K562 (cell line): ENCODE results near the gene CSF1. TPM values are rescaled to one million over a fixed set of nuclear protein-coding genes. Genes with fewer than 3 reads are reported as not detected.
A peak's percentile ranks its signal among the peaks of the same experiment; 100 is the strongest.

Experiments
- ATAC-seq: fragments of 200-7000 bp; cut with Tn5 transposase; 3 replicates; pipeline ENCODE4 v1.9.1; 2020; ENCODE audit warnings: moderate library complexity
- BruUV-seq: library from RNA; stranded (reverse); fragments of 400-500 nt; replicated peaks from 2 replicates; lab custom pipeline; 2021; lab: Mats Ljungman, UMichigan
- CTCF ChIA-PET: fragments of 300-600 bp; formaldehyde crosslinking; extraction: SDS; loops from one replicate; lab custom pipeline; 2021; ENCODE audit warnings: low intra/inter-chr PET ratio; lab: Yijun Ruan, JAX
- POLR2A ChIA-PET: fragments of 300-600, 350-650 bp; sonication (Branson Sonifier 250); formaldehyde crosslinking; extraction: SDS; loops from one replicate; lab custom pipeline; 2021; ENCODE audit warnings: antibody characterized with exemption, inconsistent platforms; lab: Yijun Ruan, JAX
- DNase-seq, 4 experiments: peaks; one replicate each; pipeline versions ENCODE4 v3.0.0 to v3.0.0-alpha.2; 2011 to 2018; ENCODE audit warnings: low spot score in 3 of 4, mixed read lengths in 3 of 4; ENCODE audit errors: extremely low read depth in 1 of 4
- FAIRE-seq: peaks from 2 replicates; lab custom pipeline; 2011; peaks lifted over from hg19 to GRCh38; lab: Jason Lieb, UNC
- H2AFZ ChIP-seq: 2 replicates; pipeline ENCODE4 v1.6.0; 2011; ENCODE audit warnings: low read depth, low read length, control low read depth, inconsistent platforms
- H3K27ac ChIP-seq: fragments of 200-600 bp; 3 replicates; pipeline ENCODE4 v1.8.0; 2011; ENCODE audit warnings: low read depth, mild to moderate bottlenecking, control low read depth, inconsistent platforms, low read length, moderate library complexity, mixed read lengths; ENCODE audit errors: extremely low read depth
- H3K27me3 ChIP-seq, 2 experiments: fragments of 300-600 bp in 1 of 2; 2 replicates in 1 of 2; 3 replicates in 1 of 2; pipeline versions ENCODE4 v1.6.0 to v1.8.0; 2011; ENCODE audit warnings: inconsistent platforms in 2 of 2, low read length in 2 of 2, mild to moderate bottlenecking in 1 of 2, mixed read lengths in 1 of 2, moderate library complexity in 1 of 2; ENCODE audit not compliant: control insufficient read depth in 2 of 2, insufficient read depth in 2 of 2
- H3K36me3 ChIP-seq: fragments of 300-600 bp; 3 replicates; pipeline ENCODE4 v1.8.0; 2011; ENCODE audit warnings: mild to moderate bottlenecking, low read length, inconsistent platforms; ENCODE audit not compliant: control insufficient read depth, insufficient read depth
- H3K4me1 ChIP-seq, 2 experiments: fragments of 200-600 bp in 1 of 2; replicated peaks in 1 of 2; 2 replicates in 1 of 2; 3 replicates in 1 of 2; pipeline versions ENCODE4 v1.5.1 to v1.8.0; 2011; ENCODE audit warnings: inconsistent platforms in 2 of 2, low read length in 2 of 2, mild to moderate bottlenecking in 1 of 2, mixed read lengths in 1 of 2, moderate library complexity in 1 of 2; ENCODE audit not compliant: control insufficient read depth in 2 of 2, insufficient read depth in 2 of 2
- H3K4me2 ChIP-seq: 2 replicates; pipeline ENCODE4 v1.6.1; 2011; ENCODE audit warnings: low read length, control low read depth, inconsistent platforms, mixed read lengths; ENCODE audit not compliant: insufficient read depth
- H3K4me3 ChIP-seq: fragments of 200-600 bp; sonication (generic), shearing (Covaris generic); 2 replicates; pipeline ENCODE4 v1.5.1; 2016; ENCODE audit warnings: control low read depth, inconsistent platforms
- H3K79me2 ChIP-seq: fragments of 200-600 bp; 3 replicates; pipeline ENCODE4 v1.8.0; 2011; ENCODE audit warnings: low read length, inconsistent platforms; ENCODE audit not compliant: control insufficient read depth, insufficient read depth
- H3K9ac ChIP-seq, 2 experiments: 2 replicates each; pipeline versions ENCODE4 v1.6.0 to v1.6.1; 2011; ENCODE audit warnings: low read depth in 2 of 2, low read length in 2 of 2, control low read depth in 1 of 2, inconsistent platforms in 1 of 2, mild to moderate bottlenecking in 1 of 2, mixed read lengths in 1 of 2; ENCODE audit not compliant: insufficient read depth in 1 of 2
- H3K9me1 ChIP-seq: one replicate; pipeline ENCODE4 v1.6.0; 2011; ENCODE audit warnings: inconsistent platforms, mild to moderate bottlenecking, low read length, moderate library complexity; ENCODE audit not compliant: control insufficient read depth, insufficient read depth
- H3K9me3 ChIP-seq: replicated peaks from 2 replicates; pipeline ENCODE4 v1.5.1; 2011; ENCODE audit warnings: low read depth, low read length, inconsistent platforms; ENCODE audit not compliant: control insufficient read depth, insufficient read depth
- H4K20me1 ChIP-seq: replicated peaks from 2 replicates; pipeline ENCODE4 v1.6.1; 2011; ENCODE audit warnings: low read length, inconsistent platforms, mixed read lengths; ENCODE audit not compliant: control insufficient read depth, insufficient read depth
- CEBPG ChIP-seq, 3 experiments: fragments of 200-800 bp in 1 of 3; sonication (Bioruptor generic) in 1 of 3; sonication (generic) in 1 of 3; formaldehyde crosslinking in 1 of 3; IDR thresholded peaks in 2 of 3; conservative IDR thresholded peaks in 1 of 3; 2 replicates each; pipeline versions ENCODE4 v1.6.1 to v1.8.0; 2016 to 2022; ENCODE audit warnings: missing compliant biosample characterization in 2 of 3, missing genetic modification characterization in 2 of 3, mild to moderate bottlenecking in 1 of 3, missing genetic modification reagents in 1 of 3
- ETV6 ChIP-seq, 3 experiments: fragments of 150-350 bp in 1 of 3; sonication (generic) in 1 of 3; formaldehyde crosslinking in 1 of 3; IDR thresholded peaks; 2 replicates each; pipeline versions ENCODE4 v1.6.1 to v1.8.0; 2014 to 2022; ENCODE audit warnings: borderline replicate concordance in 2 of 3, low read depth in 2 of 3, antibody characterized with exemption in 1 of 3, low read length in 1 of 3, mild to moderate bottlenecking in 1 of 3, missing genetic modification reagents in 1 of 3
- GABPB2 ChIP-seq: fragments of 250-450 bp; sonication (Bioruptor Pico); conservative IDR thresholded peaks from 2 replicates; pipeline ENCODE4 v1.5.1; 2021; ENCODE audit warnings: mild to moderate bottlenecking
- GATAD2B ChIP-seq: fragments of 450-650 bp; IDR thresholded peaks from 2 replicates; pipeline ENCODE4 v1.6.1; 2017; ENCODE audit warnings: mild to moderate bottlenecking, borderline replicate concordance
- MYC ChIP-seq, 2 experiments: fragments of 250-450 bp in 1 of 2; sonication (Bioruptor Pico) in 1 of 2; IDR thresholded peaks; 2 replicates each; pipeline versions ENCODE4 v1.5.1 to v1.6.1; 2012 to 2021; ENCODE audit warnings: low read depth in 2 of 2, borderline replicate concordance in 1 of 2, improper control_type of control experiment in 1 of 2, low read length in 1 of 2, mild to moderate bottlenecking in 1 of 2, moderate library complexity in 1 of 2
- NCOA4 ChIP-seq: fragments of 450-650 bp; IDR thresholded peaks from 2 replicates; pipeline ENCODE4 v1.6.1; 2018; ENCODE audit warnings: mild to moderate bottlenecking; ENCODE audit not compliant: partially characterized antibody
- NCOA6 ChIP-seq: fragments of 450-650 bp; IDR thresholded peaks from 2 replicates; pipeline ENCODE4 v1.6.1; 2017; ENCODE audit warnings: mild to moderate bottlenecking
- NFRKB ChIP-seq: fragments of 450-650 bp; IDR thresholded peaks from 2 replicates; pipeline ENCODE4 v1.6.1; 2016; ENCODE audit warnings: low read depth
- NR2C2 ChIP-seq, 2 experiments: fragments of 200-800 bp in 1 of 2; sonication (Bioruptor generic) in 1 of 2; sonication (generic) in 1 of 2; formaldehyde crosslinking in 1 of 2; IDR thresholded peaks; 2 replicates each; pipeline versions ENCODE4 v1.6.1 to v1.8.0; 2016 to 2022; ENCODE audit warnings: mild to moderate bottlenecking in 1 of 2, missing compliant biosample characterization in 1 of 2, missing genetic modification characterization in 1 of 2, missing genetic modification reagents in 1 of 2
- SPI1 ChIP-seq: IDR thresholded peaks from 2 replicates; pipeline ENCODE4 v1.6.1; 2011; ENCODE audit warnings: low read depth, low read length, control low read depth, borderline replicate concordance
- TSC22D4 ChIP-seq: fragments of 450-650 bp; IDR thresholded peaks from 2 replicates; pipeline ENCODE4 v1.6.1; 2016; ENCODE audit warnings: missing genetic modification characterization, missing biosample characterization, control low read depth
- ZBTB33 ChIP-seq: sonication (generic); formaldehyde crosslinking; IDR thresholded peaks from 2 replicates; pipeline ENCODE4 v1.8.1; 2023; ENCODE audit warnings: mild to moderate bottlenecking, missing genetic modification reagents
- ZC3H8 ChIP-seq: fragments of 450-650 bp; IDR thresholded peaks from 2 replicates; pipeline ENCODE4 v1.6.1; 2017
- ZNF175 ChIP-seq: fragments of 200-800 bp; sonication (Bioruptor generic); IDR thresholded peaks from 2 replicates; pipeline ENCODE4 v1.6.1; 2016; ENCODE audit warnings: low read depth, mild to moderate bottlenecking, missing genetic modification characterization, missing compliant biosample characterization
- ZNF398 ChIP-seq: fragments of 250-450 bp; sonication (Bioruptor Pico); IDR thresholded peaks from 2 replicates; pipeline ENCODE4 v1.8.0; 2021; ENCODE audit warnings: moderate library complexity, mild to moderate bottlenecking, inconsistent platforms
- whole genome bisulfite sequencing: fragments of 100-300 bp; shearing (Covaris generic); methylation state at CpG from one replicate; pipeline ENCODE4 v1.1.6; 2016; ENCODE audit warnings: low coverage, mixed read lengths; ENCODE audit not compliant: insufficient coverage; ENCODE audit errors: missing lambda C conversion rate; 5-methylcytosine and 5-hydroxymethylcytosine counted together
- in situ Hi-C: fragments of 300-500 bp; cut with MboI; formaldehyde crosslinking; loops from 4 replicates; pipeline ENCODE4 v1.15.0; 2018; ENCODE audit warnings: inconsistent platforms, mixed read lengths
- intact Hi-C: fragments of 100-400 bp; cut with micrococcal nuclease; formaldehyde crosslinking; loops from 2 replicates; pipeline ENCODE4 v1.14.2; 2022
- polyA plus RNA-seq, 8 experiments: library from polyadenylated mRNA; depleted of rRNA in 4 of 8; stranded (reverse) in 5 of 8; unstranded in 3 of 8; fragments of >200 nt; fragmentation: Nextera tagmentation in 2 of 8; fragmentation: Illumina TruSeq in 1 of 8; extraction: Ambion mirVana in 2 of 8; extraction: Trizol in 1 of 8; gene quantifications; 2 replicates each; pipeline versions ENCODE4 v1.2.1 to v1.2.3, GENCODE V29; 2011 to 2014; ENCODE audit warnings: inconsistent platforms in 1 of 8, missing spikeins in 1 of 8
- total RNA-seq, 7 experiments: library from RNA; depleted of rRNA in 6 of 7; stranded (reverse); fragments of >200 nt in 6 of 7; fragmentation: Illumina TruSeq in 2 of 7; extraction: Trizol in 2 of 7; gene quantifications; 2 replicates each; pipeline versions ENCODE4 v1.2.1 to v1.2.3, GENCODE V29; 2011 to 2021; ENCODE audit warnings: low replicate concordance in 1 of 7

Gene CSF1
- total and polyA plus RNA-seq, 9 of the 15 experiments (the other 6 are each of a cell fraction or from before 2014, with no cell fraction given), result 0.18 to 11.8 (median 2.8) TPM

GRCh38 chr1:109923131-109923945 is 12.7 kb downstream of the CSF1 start:
- WGBS, result 71% methylated on average over 17 of the region's 17 CpGs
- POLR2A ChIA-PET, result interaction anchor here (0.6 to 1.8 kb wide), 12 partner anchors 9 to 533 kb away, joined by 3 to 7 read pairs (median 4); no protein-coding TSS in a partner anchor
- peaks cover 76% of the 10 kb centered on the region for H3K36me3 ChIP-seq
- TF ChIP-seq ZBTB33 (CRISPR knock-in tag) (peak; percentile 95), ETV6 (IDR thresholded peaks at IDR 0.05; ENCODE audit: borderline replicate concordance in 1 of 2, low read depth in 2 of 2, low read length in 1 of 2) (no peak), ETV6 (CRISPR knock-in tag; IDR thresholded peaks at IDR 0.05; ENCODE audit: borderline replicate concordance) (no peak), ZNF398 (no peak), GABPB2 (no peak), GATAD2B (no peak), MYC (IDR thresholded peaks at IDR 0.05; ENCODE audit: low read depth, low read length) (no peak), MYC (CRISPR knock-in tag; IDR thresholded peaks at IDR 0.05; ENCODE audit: borderline replicate concordance, low read depth) (no peak), NCOA4 (no peak), CEBPG (CRISPR knock-in tag; IDR thresholded peaks at IDR 0.05) (no peak), CEBPG (tag; conservative IDR thresholded peaks at IDR 0.05 in 1 of 2, IDR thresholded peaks at IDR 0.05 in 1 of 2) (no peak), NCOA6 (no peak), NR2C2 (CRISPR knock-in tag; IDR thresholded peaks at IDR 0.05) (no peak), NR2C2 (tag; IDR thresholded peaks at IDR 0.05) (no peak), ZNF175 (no peak), TSC22D4 (no peak), SPI1 (peak; percentile 67), ZC3H8 (no peak), NFRKB (no peak)

More at GRCh38 chr1:109923131-109923945, 12.7 kb downstream of the CSF1 start:
- no TSS peak for BruUV-seq
- no peak overlapping the region for H3K4me3 ChIP-seq
- peaks cover 3% of the 10 kb centered on the region; the same call in 1 of the 2 replicates for H3K9me3 ChIP-seq
- CTCF ChIA-PET, result interaction anchor here (0.6 to 0.8 kb wide), 3 partner anchors 15 to 61 kb away, joined by 3 to 4 read pairs (median 3); partner anchors contain the start of gene AHCYL1
- ATAC-seq (peak; percentile 89), DNase-seq (peak; percentile 60 to 66 (median 63)), FAIRE-seq (peak; percentile 35)
- no peak overlapping the region for H3K27ac ChIP-seq
- no peaks in the 10 kb centered on the region for H4K20me1 ChIP-seq
- no peaks in the 10 kb centered on the region for H3K27me3 ChIP-seq
- no peak overlapping the region for H3K4me2 ChIP-seq
- no peak overlapping the region for H2AFZ ChIP-seq
- H3K9me1 ChIP-seq, result no peaks in the 10 kb centered on the region
- H3K79me2 ChIP-seq, result no peaks in the 10 kb centered on the region
- H3K4me1 ChIP-seq, result peaks cover 9 to 32% of the 10 kb centered on the region in 2 experiments
- intact Hi-C loops, result no loop called here
- in situ Hi-C loops, result no loop called here
- peak overlapping the region in 1 of 2 experiments; percentile 43; a peak in 2 of 4 replicates for H3K9ac ChIP-seq
